DND-41 (cell line): ENCODE data around the gene SGCD.

ENCODE experiments used
- ATAC-seq: fragments of 200-7000 bp; cut with Tn5 transposase; 3 replicates; pipeline ENCODE4 v1.9.1; 2021; ENCODE audit warnings: low read depth; ENCODE audit not compliant: insufficient read depth
- DNase-seq: peaks from one replicate; pipeline ENCODE4 v3.0.0-alpha.2; 2020
- H2AFZ ChIP-seq: 2 replicates; pipeline ENCODE4 v1.6.0; 2012; ENCODE audit warnings: low read depth, low read length
- H3K27ac ChIP-seq: 2 replicates; pipeline ENCODE4 v1.5.1; 2012; ENCODE audit warnings: low read length, inconsistent platforms
- H3K27me3 ChIP-seq: fragments of 200-600 bp; sonication (generic); 2 replicates; pipeline ENCODE4 v1.6.0; 2012; ENCODE audit warnings: low read length, mild to moderate bottlenecking, inconsistent platforms; ENCODE audit not compliant: insufficient read depth, poor library complexity
- H3K36me3 ChIP-seq: 2 replicates; pipeline ENCODE4 v1.5.1; 2012; ENCODE audit warnings: low read length, inconsistent platforms; ENCODE audit not compliant: insufficient read depth
- H3K4me1 ChIP-seq: 2 replicates; pipeline ENCODE4 v1.5.1; 2012; ENCODE audit warnings: mild to moderate bottlenecking, low read length; ENCODE audit not compliant: insufficient read depth
- H3K4me2 ChIP-seq: 2 replicates; pipeline ENCODE4 v1.6.0; 2012; ENCODE audit warnings: mild to moderate bottlenecking, moderate library complexity, low read length, inconsistent platforms; ENCODE audit not compliant: insufficient read depth
- H3K4me3 ChIP-seq, 2 experiments: fragments of 200-600 bp in 1 of 2; shearing (Covaris generic) in 1 of 2; 2 replicates each; pipeline ENCODE4 v1.5.1; 2012 to 2016; ENCODE audit warnings: inconsistent platforms in 2 of 2, low read length in 2 of 2, mild to moderate bottlenecking in 2 of 2, low read depth in 1 of 2, moderate library complexity in 1 of 2
- H3K79me2 ChIP-seq: 2 replicates; pipeline ENCODE4 v1.6.0; 2012; ENCODE audit warnings: low read length, inconsistent platforms; ENCODE audit not compliant: insufficient read depth
- H3K9ac ChIP-seq: 2 replicates; pipeline ENCODE4 v1.6.0; 2012; ENCODE audit warnings: low read depth, mild to moderate bottlenecking, inconsistent platforms, low read length, moderate library complexity
- H3K9me3 ChIP-seq: 2 replicates; pipeline ENCODE4 v1.5.1; 2012; ENCODE audit warnings: low read length, moderate library complexity, mild to moderate bottlenecking, inconsistent platforms; ENCODE audit not compliant: insufficient read depth, severe bottlenecking
- H4K20me1 ChIP-seq: 2 replicates; pipeline ENCODE4 v1.6.0; 2012; ENCODE audit warnings: low read length; ENCODE audit not compliant: insufficient read depth
- EZH2 ChIP-seq: IDR thresholded peaks from 3 replicates; pipeline ENCODE4 v1.6.1; 2012; ENCODE audit warnings: borderline replicate concordance, low read depth, mild to moderate bottlenecking, moderate library complexity, low read length, inconsistent platforms; ENCODE audit not compliant: severe bottlenecking
- TF ChIP-seq, protein P1 (sequence below): IDR thresholded peaks from 2 replicates; pipeline ENCODE4 v1.5.1; 2012; ENCODE audit warnings: borderline replicate concordance, low read length, moderate library complexity, mild to moderate bottlenecking; ENCODE audit not compliant: poor library complexity, severe bottlenecking; ENCODE audit errors: extremely low read depth

SGCD gene

DNA sequence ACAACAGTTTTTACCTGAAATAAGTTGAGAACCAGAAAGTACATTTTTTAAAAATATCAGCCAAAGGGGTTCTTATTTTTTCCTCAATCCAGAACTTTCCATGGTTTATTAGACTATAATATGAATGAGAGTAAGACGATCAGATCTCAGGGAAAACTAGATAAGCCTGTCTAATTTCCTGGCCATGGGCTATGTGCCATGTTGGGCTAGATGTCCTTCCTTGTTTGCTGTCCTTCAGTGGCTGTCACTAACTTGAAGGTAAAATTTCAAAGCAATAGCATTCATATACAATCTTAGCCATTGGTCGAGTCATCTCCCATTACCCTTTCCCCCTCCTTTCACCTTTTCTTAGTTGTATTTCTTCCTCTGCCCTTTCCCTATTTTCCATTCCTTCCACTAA lies 343.7 kb downstream of the SGCD start:
- H3K4me2 ChIP-seq, result no peak overlapping the region
- H3K27ac ChIP-seq, result no peak overlapping the region
- TF ChIP-seq, protein P1, sequence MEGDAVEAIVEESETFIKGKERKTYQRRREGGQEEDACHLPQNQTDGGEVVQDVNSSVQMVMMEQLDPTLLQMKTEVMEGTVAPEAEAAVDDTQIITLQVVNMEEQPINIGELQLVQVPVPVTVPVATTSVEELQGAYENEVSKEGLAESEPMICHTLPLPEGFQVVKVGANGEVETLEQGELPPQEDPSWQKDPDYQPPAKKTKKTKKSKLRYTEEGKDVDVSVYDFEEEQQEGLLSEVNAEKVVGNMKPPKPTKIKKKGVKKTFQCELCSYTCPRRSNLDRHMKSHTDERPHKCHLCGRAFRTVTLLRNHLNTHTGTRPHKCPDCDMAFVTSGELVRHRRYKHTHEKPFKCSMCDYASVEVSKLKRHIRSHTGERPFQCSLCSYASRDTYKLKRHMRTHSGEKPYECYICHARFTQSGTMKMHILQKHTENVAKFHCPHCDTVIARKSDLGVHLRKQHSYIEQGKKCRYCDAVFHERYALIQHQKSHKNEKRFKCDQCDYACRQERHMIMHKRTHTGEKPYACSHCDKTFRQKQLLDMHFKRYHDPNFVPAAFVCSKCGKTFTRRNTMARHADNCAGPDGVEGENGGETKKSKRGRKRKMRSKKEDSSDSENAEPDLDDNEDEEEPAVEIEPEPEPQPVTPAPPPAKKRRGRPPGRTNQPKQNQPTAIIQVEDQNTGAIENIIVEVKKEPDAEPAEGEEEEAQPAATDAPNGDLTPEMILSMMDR, result no peak
- TF ChIP-seq EZH2, result no peak
- H3K4me1 ChIP-seq, result no peaks in the 10 kb centered on the region
- ATAC-seq, result no peak
- H4K20me1 ChIP-seq, result no peaks in the 10 kb centered on the region
- H3K36me3 ChIP-seq, result no peaks in the 10 kb centered on the region
- no peaks in the 10 kb centered on the region for H3K79me2 ChIP-seq
- H2AFZ ChIP-seq, result no peak overlapping the region
- DNase-seq, result no peak
- no peak overlapping the region for H3K9ac ChIP-seq
- H3K4me3 ChIP-seq, result no peak overlapping the region
- peaks cover 4% of the 10 kb centered on the region for H3K27me3 ChIP-seq
- no peaks in the 10 kb centered on the region for H3K9me3 ChIP-seq

DNA sequence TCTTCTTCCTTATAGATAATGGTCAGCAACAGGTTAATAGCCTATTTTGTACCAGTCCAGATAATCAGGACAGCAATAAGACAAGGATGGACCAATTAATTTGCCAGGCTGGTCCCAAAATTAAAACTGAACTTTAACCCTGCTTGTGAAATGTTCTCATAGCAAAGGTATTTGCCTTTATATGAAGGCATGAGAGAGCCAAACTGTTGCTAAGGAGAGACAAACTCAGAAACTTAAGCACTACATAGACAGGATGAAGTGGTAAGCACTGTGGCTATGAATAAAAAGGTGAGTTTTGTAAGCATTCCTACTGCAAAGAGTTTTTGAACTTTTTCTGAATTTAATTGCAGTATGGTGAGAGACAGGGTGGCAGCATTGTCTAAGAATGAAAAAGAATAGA lies 348.4 kb downstream of the SGCD start:
- Histone ChIP-seq H3K4me1 (no peaks in the 10 kb centered on the region), H2AFZ (no peak overlapping the region), H3K27ac (no peak overlapping the region), H3K79me2 (no peaks in the 10 kb centered on the region), H3K9me3 (no peaks in the 10 kb centered on the region), H3K36me3 (no peaks in the 10 kb centered on the region), H3K4me3 (no peak overlapping the region), H4K20me1 (no peaks in the 10 kb centered on the region), H3K9ac (no peak overlapping the region), H3K4me2 (no peak overlapping the region), H3K27me3 (no peaks in the 10 kb centered on the region)
- DNase-seq, result no peak
- ATAC-seq, result no peak
- no peak for TF ChIP-seq EZH2

DNA sequence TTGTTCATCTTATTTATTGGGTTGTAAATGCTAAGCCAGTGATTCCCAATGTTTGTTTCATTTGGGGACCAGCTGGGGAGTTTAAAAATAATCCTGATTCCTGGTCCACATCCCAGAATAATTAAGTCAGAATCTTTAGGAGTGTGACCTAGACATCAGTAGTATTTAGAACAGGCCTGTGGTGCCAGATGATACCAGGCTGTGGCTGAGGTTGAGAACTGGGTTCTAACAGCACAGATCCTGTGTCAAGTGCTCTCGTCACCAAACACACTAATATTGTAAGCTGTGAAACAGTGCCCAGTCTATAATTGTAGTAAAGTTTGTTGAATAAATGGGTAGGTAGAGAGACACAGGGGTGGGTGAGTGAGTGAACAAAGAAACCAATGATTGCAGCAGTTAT lies 351.0 kb downstream of the SGCD start:
- Histone ChIP-seq H3K9ac (no peak overlapping the region), H3K4me3 (no peak overlapping the region), H3K4me1 (no peaks in the 10 kb centered on the region), H3K4me2 (no peak overlapping the region), H2AFZ (no peak overlapping the region), H3K27ac (no peak overlapping the region), H3K9me3 (no peaks in the 10 kb centered on the region), H4K20me1 (no peaks in the 10 kb centered on the region), H3K27me3 (no peaks in the 10 kb centered on the region), H3K36me3 (no peaks in the 10 kb centered on the region), H3K79me2 (no peaks in the 10 kb centered on the region)
- no peak for ATAC-seq
- no peak for DNase-seq
- no peak for TF ChIP-seq EZH2

DNA sequence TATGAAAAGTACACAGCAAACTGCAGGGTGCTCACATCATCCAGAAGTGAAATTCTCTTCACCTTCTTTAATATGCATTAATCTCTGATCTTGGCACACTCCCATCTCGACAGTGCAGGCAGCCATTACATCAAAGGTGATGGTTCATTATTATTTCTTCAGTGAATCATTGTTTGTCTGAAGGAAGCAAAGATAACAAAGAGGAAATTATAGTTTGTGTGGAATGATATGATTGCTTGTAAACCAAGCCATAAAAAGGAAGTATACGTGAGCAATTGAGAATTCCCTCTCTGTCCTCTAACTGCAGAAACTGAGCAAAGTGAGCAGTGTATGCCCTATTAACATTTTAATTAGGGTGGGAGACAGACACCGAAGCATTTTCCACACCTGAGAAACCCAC lies 351.5 kb downstream of the SGCD start:
- no peaks in the 10 kb centered on the region for H4K20me1 ChIP-seq
- H3K4me3 ChIP-seq, result no peak overlapping the region
- no peak overlapping the region for H2AFZ ChIP-seq
- no peak for TF ChIP-seq EZH2
- TF ChIP-seq, protein P1, result no peak
- H3K36me3 ChIP-seq, result no peaks in the 10 kb centered on the region
- H3K9me3 ChIP-seq, result no peaks in the 10 kb centered on the region
- ATAC-seq (no peak), DNase-seq (no peak)
- H3K4me2 ChIP-seq, result no peak overlapping the region
- no peak overlapping the region for H3K27ac ChIP-seq
- H3K27me3 ChIP-seq, result no peaks in the 10 kb centered on the region
- no peaks in the 10 kb centered on the region for H3K79me2 ChIP-seq
- H3K4me1 ChIP-seq, result no peaks in the 10 kb centered on the region
- no peak overlapping the region for H3K9ac ChIP-seq
